Stimulated activated CD8-positive, alpha-beta memory T cell treated with anti-CD3 and anti-CD28 coated beads, Interleukin-15, amount 100 ng/mL, for 48 hours (primary cell): Measurements from ENCODE around the gene HINT1.
"Not testable (repeated sequence)": the region's sequence is repeated elsewhere in the genome, so short reads cannot be mapped to it uniquely, and the experiment has no call there.

Experiments
- DNase-seq, 2 donors: peaks; one replicate each; pipeline ENCODE4 v3.0.0-alpha.2; 2020; ENCODE audit warnings: low read depth in 2 of 2

The HINT1 gene

DNA sequence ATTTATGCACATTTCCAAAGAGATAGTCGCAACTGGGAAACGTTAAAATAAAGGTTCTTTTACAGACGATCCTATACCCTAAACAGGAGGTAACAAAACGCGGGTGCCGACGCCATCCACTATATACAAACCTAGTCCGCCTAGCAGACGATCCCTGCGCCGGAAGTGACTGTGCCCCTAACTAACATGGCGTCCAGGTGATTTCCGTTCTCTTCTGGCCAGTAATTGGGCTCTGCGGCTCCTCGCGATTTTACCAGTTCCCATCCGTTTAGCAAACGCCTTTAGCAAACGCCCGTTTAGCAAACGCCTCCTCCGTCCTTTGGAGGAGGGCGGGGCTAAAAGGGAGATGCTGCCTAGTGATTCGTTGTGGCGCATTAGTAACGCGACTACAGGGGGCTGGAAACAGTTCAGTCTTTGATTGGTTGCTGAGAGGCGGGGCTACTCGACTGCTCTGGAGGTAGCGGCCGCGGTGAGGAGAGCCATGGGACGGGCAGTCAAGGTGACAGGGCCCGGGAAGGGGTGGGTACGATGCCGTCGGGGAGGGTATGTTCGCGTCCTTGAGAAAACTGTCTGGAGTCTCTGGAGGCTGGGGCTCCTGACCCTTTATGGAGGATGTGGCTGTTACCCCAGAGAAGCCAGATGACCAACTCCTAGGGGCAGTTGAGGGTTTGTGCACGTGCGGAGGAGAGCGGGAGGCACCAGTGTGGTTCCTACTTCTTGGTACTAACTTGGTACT, 5.7 kb upstream of the HINT1 start, which contains the start of gene LYRM7:
TSS of gene LYRM7 (plus strand) at position 405 of the 736 bp plus-strand sequence. CDS start at position 482, 77 bp downstream.
- peak; percentile 92 to 95 for DNase-seq

DNA sequence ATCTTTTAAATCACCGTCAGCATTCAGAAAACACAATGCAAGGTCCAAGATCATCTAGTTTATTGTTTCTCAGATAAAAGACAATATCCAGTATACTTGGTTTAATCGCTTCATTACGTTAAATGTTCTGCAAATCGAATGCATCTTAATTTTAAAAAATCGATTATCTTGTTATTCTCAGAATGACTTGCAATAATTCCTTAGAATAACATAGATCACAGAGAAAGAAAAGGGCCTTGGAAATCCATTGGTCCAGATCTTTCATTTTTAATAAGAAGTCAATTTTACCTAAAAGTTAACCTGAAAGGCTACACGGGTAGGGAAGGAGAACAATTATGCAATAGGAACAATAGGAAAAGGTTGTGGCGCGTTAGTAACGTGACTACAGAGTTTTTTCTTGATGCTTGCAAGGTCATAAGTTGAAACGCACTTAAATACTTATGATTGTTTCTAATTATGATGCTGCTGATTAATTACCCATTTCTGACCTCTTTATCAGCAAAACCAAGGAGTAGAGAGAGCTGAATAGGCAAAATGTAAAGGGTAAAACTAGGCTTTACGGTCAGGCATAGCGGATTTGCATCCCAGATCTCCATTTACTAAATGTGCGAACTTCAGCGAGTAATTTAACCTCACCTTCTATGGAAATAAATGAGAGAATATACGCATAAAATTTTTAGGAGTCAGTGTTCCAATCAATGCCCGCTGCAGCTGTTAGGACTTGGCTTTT, 4.9 kb upstream of the HINT1 start:
- DNase-seq = no peak

DNA sequence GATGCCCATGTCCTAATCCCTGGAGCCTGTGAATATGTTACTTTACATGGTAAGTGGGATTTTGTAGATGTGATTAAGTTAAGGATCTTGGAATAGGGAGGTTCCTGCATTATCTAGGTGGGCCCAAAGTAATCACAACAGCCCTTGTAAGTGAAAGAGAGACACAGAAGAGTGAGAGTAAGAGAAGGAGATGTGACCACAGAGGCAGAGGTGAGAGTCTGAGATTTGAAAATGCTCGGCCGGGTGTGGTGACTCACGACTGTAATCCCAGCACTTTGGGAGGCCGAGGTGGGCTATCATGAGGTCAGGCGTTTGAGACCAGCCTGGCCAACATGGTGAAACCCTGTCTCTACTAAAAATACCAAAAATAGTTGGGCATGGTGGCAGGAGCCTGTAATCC, 2.6 kb upstream of the HINT1 start:
- DNase-seq = no peak

DNA sequence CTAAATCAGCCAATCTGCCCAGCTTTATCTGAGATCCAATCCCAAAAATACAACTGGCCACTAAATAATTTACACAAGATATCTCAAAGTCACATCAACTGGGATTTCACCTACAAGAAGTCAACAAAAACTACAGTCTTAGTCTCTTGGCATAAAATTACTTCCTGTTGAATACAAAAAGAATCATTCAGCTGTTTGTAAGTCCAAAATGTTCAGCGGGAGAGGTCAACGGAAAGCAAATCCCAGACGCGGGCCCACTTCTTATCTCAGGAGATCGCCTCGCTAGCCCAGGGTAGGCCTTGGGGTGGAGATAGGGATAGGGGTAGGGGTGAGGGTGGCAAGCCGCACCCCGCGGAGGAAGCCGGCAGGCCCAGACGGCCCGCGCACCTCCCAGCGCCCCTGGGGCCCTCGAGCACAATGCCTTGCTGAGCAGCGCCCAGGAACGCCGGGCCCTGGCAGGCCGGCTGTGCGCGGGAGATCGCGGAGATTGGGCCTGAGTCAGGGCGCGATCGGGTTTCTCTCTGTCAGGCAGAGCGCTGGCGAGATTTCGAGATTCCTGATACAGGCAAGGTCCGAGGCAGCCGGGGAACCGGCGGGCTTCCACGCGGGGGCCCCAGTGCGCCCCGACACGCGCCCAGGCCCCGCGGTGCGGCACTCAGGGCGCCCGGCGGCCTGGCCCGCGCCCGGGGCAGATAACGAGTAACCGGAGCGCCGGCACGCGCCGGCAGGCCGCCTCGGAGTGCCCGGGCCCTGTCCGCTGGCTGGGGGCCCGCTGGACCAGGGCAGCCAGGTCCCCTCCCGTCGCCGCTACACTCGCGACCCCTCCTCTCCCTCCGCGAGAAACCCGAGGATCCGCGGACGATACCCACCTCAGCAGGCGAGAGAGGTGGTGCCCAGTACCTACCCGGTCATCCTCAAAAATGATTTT, 601 bp downstream of the HINT1 start:
- DNase-seq = peak; percentile 56 to 62

DNA sequence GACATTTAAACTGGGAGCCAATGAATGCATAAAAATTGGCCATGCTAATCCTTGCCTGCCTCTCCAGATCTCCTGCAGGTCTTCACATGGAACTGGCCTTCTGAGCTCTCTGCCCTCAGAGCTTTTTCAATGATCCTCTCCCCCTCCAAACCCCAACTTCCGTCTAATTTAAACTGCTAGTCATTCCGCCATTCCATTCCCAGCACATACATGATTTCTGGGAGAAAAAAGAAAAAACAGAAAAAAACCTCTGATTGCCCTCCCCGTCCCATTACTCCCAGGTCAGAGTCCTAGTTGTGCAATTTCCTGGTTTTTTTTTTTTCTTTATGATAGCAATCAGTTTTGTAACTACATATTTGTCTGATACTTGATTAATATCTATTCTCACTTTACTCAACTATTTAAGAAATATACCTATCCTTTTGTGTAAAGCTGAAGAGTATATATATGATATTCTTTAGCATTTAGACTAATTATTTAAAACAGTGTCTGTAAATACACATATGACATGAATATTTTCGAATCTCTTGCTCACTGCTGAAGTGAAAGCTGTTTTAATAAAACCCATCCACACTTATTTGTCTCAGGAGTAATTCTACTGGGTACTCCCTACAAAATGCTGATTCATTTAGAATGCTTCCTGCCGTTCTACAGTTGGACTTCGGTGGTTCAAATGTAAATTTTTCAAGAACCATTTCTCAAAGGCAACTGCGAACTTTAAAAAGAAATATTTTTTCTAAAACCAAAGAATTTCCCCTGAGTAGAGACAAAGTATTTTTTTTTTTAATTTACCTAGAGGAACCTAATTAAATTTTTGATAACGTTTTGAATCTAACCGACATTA, 1.6 kb downstream of the HINT1 start:
- no peak for DNase-seq

DNA sequence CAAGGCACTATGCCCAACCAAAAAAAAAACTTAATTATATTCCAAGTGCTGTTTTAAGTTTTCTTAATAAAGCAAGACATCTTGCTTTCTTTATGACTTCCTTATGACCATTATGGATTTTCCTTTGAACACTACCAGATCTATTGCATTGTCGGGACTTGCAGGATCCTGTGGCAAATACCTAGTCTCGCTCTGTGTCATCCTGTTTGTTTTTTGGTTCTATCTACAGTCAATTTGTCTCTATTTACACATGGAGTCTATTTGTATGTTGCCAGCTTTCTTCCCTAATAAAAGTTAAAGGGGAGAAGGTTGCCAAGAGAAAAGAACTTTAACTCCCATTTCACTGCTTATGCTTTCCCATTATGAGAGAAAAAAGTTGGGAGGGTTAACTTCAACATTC, 4.9 kb downstream of the HINT1 start:
- DNase-seq = no peak

DNA sequence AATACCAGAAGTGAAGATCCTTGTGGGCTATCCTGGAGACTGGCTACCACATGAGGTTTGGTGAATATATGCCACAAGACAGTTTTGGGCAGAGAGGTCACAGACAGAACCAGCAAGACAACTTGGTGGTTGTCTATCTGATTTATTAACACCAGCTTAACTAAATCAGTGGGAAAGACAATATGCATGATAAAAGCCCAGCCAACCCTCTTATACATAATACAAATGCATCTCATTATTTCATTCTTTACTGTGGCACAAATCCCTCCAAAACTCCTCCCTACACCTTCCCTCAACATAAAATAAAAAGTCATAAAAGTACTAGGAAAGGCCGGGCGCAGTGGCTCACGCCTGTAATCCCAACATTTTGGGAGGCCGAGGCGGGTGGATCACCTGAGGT, 8.1 kb downstream of the HINT1 start:
- DNase-seq = no peak

DNA sequence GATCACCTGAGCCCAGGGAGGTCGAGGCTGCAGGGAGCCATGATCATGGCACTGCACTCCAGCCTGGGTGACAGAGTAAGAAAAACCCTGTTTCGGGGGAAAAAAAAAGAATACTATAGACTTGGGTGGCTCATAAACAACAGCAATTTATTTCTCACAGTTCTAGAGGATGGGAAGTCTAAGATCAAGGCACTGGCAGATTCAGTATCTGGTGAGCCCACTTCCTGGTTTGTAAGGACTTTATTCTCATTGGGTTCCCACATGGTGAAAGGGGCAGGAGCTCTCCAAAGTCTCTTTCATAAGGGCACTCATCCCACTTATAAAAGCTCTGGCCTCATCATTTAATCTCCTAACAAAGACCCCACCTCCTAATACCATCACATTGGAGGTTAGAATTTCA, 8.7 kb downstream of the HINT1 start:
- DNase-seq = no peak

DNA sequence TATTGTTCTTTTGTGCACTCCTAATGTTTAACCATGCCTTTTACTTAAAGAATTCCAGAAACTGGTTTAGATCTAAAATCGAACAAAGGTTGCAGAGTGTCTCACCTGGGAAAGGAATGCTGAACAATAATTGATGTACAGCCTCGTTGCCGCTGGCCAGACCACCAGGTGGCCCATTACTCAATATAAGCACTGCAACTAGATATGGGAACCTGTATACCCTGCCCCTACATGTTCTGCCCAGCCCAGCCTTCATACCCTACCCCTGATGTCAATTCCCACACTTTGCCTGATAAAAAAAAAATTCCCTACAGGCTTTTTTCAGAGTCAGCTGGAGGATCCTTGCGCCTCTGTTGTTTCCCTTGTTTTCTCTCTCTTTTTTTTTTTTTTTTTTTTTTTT, 13.8 kb downstream of the HINT1 start:
- no peak for DNase-seq

DNA sequence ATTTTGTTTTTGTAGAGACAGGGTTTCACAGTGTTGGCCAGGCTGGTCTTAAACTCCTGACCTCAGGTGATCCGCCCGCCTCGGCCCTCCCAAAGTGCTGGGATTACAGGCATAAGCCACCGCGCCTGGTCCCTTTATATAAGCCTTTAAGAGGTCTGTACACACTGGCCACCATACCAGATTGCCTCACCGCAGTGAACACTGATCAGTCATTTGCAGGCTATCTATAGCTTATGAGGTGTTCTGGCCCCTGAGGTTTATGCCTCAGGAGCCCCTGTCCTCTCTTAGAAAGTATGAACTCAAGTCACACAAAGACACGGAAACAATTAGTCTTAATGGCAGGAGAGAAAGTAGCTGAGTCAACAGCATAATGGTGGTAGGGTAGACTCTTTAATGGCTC, 14.6 kb downstream of the HINT1 start:
- no peak for DNase-seq

DNA sequence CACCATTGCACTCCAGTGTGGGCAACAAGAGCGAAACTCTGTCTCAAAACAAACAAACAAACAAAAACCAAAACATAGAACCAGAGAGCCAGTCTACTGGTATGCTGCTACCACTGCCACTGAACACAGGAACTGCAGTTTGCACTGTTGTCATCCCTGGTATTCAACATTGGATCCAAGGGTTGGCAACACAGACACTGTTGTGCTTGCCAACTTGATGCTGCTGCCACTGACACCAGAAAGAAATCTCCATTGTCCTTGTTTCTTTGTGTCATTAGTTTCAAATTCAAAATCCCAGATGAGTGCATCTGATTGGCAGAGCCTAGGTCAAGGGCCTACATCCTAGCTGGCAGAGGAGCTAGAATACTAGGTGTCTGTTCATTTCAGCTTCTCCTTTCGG, 16.2 kb downstream of the HINT1 start:
- no peak for DNase-seq

DNA sequence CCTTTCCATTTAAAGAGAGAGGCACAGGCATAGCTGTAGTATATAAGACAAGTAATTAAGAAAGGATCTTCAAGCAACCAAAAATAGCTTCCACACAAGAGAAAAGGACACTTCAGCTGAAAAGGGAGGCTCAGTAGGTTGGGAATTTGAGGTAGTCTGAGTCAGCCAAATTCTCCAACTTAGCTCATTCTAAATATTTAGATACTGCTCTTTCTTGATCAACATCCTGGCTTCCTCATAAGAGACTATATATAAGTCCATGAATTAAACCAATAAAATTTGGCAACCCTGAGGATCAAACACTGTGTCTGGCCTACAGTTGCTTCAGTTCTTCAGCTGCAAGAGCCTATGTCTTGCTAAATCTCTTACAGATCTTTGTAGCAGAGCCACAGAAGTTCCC, 17.8 kb downstream of the HINT1 start:
- DNase-seq = no peak

DNA sequence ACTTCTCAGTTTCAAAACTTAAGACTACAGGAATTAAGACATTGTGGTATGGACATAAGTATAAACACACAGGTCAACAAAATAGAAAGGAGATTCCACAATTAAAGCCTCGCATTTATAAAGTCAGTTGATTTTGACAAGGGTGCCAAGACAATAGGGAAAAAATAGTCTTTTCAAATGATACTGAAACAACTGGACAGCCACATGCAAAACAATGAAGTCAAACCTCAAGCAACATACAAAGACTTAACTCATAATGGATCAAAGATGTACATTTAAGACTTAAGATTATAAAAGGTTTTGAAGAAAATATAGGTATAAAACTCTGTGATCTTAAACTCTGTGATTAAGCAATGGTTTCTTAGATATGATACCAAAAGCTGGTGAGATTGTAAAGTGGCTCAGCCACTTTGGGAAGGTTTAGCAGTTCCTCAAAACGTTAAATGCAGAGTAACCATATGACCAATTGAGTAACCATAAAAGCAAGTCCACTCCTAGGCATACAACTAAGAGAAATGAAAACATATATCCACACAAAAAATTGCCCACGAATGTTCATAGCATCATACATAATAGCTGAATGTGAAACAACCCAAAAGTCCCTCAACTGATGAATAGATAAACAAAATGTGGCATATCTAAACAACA, 22.0 kb downstream of the HINT1 start:
- DNase-seq = no peak

DNA sequence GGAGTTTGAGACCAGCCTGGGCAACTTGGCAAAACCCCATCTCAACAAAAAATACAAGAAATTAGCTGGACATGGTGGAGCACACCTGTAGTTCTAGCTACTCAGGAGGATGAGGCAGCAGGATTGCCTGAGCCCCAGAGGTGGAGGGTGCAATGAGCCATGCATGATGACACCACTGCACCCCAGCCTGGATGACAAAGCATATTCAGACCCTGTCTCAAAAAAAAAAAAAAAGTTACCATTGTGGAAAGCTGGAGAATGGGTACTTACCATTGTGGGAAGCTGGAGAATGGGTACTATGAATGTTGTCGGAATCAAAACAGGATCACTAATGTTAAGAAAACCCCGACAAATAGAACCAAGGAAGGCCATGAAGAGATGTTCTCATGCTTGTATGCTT, 25.7 kb downstream of the HINT1 start:
- no peak for DNase-seq

DNA sequence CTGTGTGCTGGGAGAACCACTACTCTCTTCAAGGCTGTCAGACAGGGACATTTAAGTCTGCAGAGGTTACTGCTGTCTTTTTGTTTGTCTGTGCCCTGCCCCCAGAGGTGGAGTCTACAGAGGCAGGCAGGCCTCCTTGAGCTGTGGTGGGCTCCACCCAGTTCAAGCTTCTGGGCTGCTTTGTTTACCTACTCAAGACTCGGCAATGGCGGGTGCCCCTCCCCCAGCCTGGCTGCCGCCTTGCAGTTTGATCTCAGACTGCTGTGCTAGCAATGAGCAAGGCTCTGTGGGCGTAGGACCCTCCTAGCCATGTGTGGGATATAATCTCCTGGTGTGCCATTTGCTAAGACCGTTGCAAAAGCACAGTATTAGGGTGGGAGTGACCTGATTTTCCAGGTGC, 26.6 kb downstream of the HINT1 start:
- DNase-seq = not testable (repeated sequence)

DNA sequence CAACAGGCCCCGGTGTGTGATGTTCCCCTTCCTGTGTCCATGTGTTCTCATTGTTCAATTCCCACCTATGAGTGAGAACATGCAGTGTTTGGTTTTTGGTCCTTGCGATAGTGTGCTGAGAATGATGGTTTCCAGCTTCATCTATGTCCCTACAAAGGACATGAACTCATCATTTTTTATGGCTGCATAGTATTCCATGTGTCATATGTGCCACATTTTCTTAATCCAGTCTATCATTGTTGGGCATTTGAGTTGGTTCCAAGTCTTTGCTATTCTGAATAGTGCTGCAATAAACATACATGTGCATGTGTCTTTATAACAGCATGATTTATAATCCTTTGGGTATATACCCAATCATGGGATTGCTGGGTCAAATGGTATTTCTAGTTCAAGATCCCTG, 32.0 kb downstream of the HINT1 start:
- not testable (repeated sequence) for DNase-seq

DNA sequence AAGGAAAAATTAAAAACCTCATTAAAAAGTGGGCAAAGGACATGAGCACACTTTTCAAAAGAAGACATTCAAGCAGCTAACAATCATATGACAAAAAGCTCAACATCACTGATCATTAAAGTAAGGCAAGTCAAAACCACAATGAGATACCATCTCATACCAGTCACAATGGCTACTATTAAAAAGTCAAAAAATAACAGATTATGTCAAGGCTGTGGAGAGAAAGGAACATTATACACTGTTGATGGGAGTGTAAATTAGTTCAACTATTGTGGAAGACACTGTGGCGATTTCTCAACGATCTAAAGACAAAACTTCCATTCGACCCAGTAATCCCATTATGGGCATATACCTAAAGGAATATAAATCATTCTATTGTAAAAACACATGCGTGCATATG, 35.8 kb downstream of the HINT1 start:
- DNase-seq = no peak

DNA sequence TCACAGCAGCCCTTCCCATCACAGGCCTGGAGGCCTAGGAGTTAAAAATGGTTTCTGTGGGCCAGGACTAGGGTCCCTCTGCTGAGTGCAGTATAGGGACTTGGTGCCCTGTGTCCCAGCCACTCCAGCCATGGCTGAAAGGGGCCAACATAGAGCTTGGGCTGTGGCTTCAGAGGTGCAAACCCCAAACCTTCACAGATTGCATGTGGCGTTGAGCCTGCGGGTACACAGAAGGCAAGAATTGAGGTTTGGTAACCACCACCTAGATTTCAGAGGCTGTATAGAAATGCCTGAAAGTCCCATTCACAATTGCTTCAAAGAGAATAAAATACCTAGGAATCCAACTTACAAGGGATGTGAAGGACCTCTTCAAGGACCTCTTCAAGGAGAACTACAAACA, 37.8 kb downstream of the HINT1 start:
- DNase-seq = not testable (repeated sequence)

DNA sequence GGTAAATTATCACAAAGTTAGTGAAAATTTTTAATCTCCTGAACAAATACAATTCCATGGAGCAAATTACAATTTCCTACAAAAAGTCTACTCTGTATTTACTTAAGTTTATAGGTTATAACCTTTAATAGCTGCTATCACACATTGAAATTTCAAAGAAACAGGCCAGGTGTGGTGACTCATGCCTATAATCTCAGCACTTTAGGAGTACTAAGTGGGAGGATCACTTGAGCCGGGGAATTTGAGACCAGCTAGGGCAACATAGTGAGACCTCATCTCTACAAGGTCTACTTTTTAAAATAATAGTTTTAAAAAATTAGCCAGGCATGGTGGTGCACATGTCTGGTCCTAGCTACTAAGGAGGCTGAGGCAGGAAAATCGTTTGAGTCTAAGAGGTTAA, 50.3 kb downstream of the HINT1 start:
- no peak for DNase-seq

DNA sequence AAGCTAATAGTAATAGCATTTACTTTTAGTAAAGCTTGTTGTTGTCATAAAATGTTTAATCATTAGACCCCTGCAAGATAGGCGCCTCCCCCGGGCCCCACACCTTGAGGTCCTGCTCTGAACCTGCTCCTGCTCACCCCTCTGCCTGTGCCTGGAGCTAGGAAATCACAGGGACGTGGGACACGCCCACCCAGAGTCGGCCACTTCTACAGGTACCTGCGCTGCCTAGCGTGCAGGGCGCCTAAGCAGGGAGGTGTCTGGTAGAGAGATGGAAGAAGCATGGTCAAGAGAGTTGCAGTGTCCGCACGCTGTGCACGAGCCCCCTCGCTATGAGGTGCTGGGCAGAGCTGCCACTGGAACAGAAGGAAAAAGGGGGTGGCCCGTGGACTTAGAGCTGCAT, 52.6 kb downstream of the HINT1 start:
- DNase-seq = no peak

DNA sequence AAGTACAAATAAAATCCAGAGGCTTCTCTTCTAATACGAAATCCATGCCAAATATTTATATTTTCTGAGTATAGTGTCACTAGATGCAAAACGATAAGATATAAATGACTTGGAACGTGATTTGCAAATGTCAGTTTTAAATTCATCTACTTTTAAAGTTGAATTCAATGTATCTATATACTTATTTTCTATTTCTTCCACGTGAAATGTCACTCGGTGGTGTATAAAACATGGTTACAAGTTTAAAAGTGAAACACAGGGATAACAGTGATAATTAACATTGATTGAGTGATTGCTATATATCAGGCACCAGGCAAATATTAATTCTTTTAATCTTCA, 54.8 kb downstream of the HINT1 start:
- DNase-seq = no peak
